ENCODE data around the gene PRKG1. TPM values are rescaled to one million over a fixed set of nuclear protein-coding genes. Genes with fewer than 3 reads are reported as not detected.

The PRKG1 gene
- total RNA-seq, 4 donors from 2014 or later, result 24.5 to 46.1 (median 37.1) TPM

- Histone ChIP-seq H3K27me3 (no peaks in the 10 kb centered on the region), H3K9me3 (no peaks in the 10 kb centered on the region), H3K4me3 (no peak overlapping the region), H3K36me3 (no peaks in the 10 kb centered on the region), H3K4me1 (peaks cover 0 to 14% (median 11%) of the 10 kb centered on the region in 4 donors), H3K27ac (replicated peaks in 1 of 4) (no peak overlapping the region)
- WGBS, result 74% methylated on average over 2 of the region's 2 CpGs
- no peak for TF ChIP-seq EP300 (IDR thresholded peaks at IDR 0.05)
- no peak for TF ChIP-seq POLR2A (IDR thresholded peaks at IDR 0.05; ENCODE audit: low read depth)
- no peak for TF ChIP-seq POLR2AphosphoS5 (IDR thresholded peaks at IDR 0.05)
- DNase-seq (ENCODE audit: extremely low spot score), result no peak
- intact Hi-C loops (cut with DNase I), result no loop called here
Measured at GRCh38 chr10:52078397-52078937, 1004.2 kb downstream of the PRKG1 start.

- intact Hi-C loops (cut with DNase I), result no loop called here
- Histone ChIP-seq H3K4me1 (no peaks in the 10 kb centered on the region), H3K27me3 (no peaks in the 10 kb centered on the region), H3K27ac (replicated peaks in 1 of 4) (no peak overlapping the region), H3K36me3 (no peaks in the 10 kb centered on the region), H3K9me3 (no peaks in the 10 kb centered on the region), H3K4me3 (no peak overlapping the region)
- TF ChIP-seq POLR2AphosphoS5 (IDR thresholded peaks at IDR 0.05) (no peak), EP300 (IDR thresholded peaks at IDR 0.05) (no peak), POLR2A (IDR thresholded peaks at IDR 0.05; ENCODE audit: low read depth) (no peak), CTCF (IDR thresholded peaks at IDR 0.05) (no peak)
- DNase-seq (ENCODE audit: extremely low spot score), result no peak
- WGBS, result 93% methylated on average over 1 of the region's 1 CpG
Measured at GRCh38 chr10:52082307-52082706, 1008.0 kb downstream of the PRKG1 start.

GRCh38 chr10:52083422-52083821 lies 1009.1 kb downstream of the PRKG1 start:
- intact Hi-C loops (cut with DNase I), result no loop called here
- H3K4me1 ChIP-seq, result no peaks in the 10 kb centered on the region
- no peaks in the 10 kb centered on the region for H3K36me3 ChIP-seq
- no peaks in the 10 kb centered on the region for H3K27me3 ChIP-seq
- no peak for DNase-seq (ENCODE audit: extremely low spot score)
- WGBS, result 78% methylated on average over 4 of the region's 4 CpGs
- H3K27ac ChIP-seq (replicated peaks in 1 of 4), result no peak overlapping the region
- H3K9me3 ChIP-seq, result no peaks in the 10 kb centered on the region
- no peak overlapping the region for H3K4me3 ChIP-seq
- no peak for TF ChIP-seq CTCF (IDR thresholded peaks at IDR 0.05)
- no peak for TF ChIP-seq EP300 (IDR thresholded peaks at IDR 0.05)
- no peak for TF ChIP-seq POLR2AphosphoS5 (IDR thresholded peaks at IDR 0.05)
- TF ChIP-seq POLR2A (IDR thresholded peaks at IDR 0.05; ENCODE audit: low read depth), result no peak

- no peak overlapping the region for H3K27ac ChIP-seq (replicated peaks in 1 of 4)
- H3K9me3 ChIP-seq, result no peaks in the 10 kb centered on the region
- intact Hi-C loops (cut with DNase I), result no loop called here
- H3K4me3 ChIP-seq, result no peak overlapping the region
- DNase-seq (ENCODE audit: extremely low spot score), result no peak
- H3K36me3 ChIP-seq, result no peaks in the 10 kb centered on the region
- no peaks in the 10 kb centered on the region for H3K27me3 ChIP-seq
- H3K4me1 ChIP-seq, result no peaks in the 10 kb centered on the region
- no peak for TF ChIP-seq POLR2A (IDR thresholded peaks at IDR 0.05; ENCODE audit: low read depth)
- TF ChIP-seq EP300 (IDR thresholded peaks at IDR 0.05), result no peak
- no peak for TF ChIP-seq CTCF (IDR thresholded peaks at IDR 0.05)
Measured at GRCh38 chr10:52092390-52092789, 1018.1 kb downstream of the PRKG1 start.

GRCh38 chr10:52098130-52098529 lies 1023.8 kb downstream of the PRKG1 start:
- Histone ChIP-seq H3K36me3 (no peaks in the 10 kb centered on the region), H3K27me3 (no peaks in the 10 kb centered on the region), H3K27ac (replicated peaks in 1 of 4) (no peak overlapping the region), H3K4me1 (peaks cover 0 to 11% (median 4%) of the 10 kb centered on the region in 4 donors), H3K4me3 (no peak overlapping the region), H3K9me3 (no peaks in the 10 kb centered on the region)
- no peak for DNase-seq (ENCODE audit: extremely low spot score)
- intact Hi-C loops (cut with DNase I), result no loop called here
- 89% methylated on average over 1 of the region's 1 CpG for WGBS
- TF ChIP-seq POLR2AphosphoS5 (IDR thresholded peaks at IDR 0.05) (no peak), CTCF (IDR thresholded peaks at IDR 0.05) (no peak), POLR2A (IDR thresholded peaks at IDR 0.05; ENCODE audit: low read depth) (no peak), EP300 (IDR thresholded peaks at IDR 0.05) (no peak)

All from esophagus muscularis mucosa (tissue), 4 donors.